NCI-H1436 (cell line): ENCODE data around the gene VAPA.

ENCODE experiments used
- DNase-seq: peaks from one replicate; lab custom pipeline; 2025; lab: John Stamatoyannopoulos, UW

Gene VAPA

GRCh38 chr18:10006311-10006893 lies 92.6 kb downstream of the VAPA start:
- DNase-seq, result peak; percentile 8

DNA sequence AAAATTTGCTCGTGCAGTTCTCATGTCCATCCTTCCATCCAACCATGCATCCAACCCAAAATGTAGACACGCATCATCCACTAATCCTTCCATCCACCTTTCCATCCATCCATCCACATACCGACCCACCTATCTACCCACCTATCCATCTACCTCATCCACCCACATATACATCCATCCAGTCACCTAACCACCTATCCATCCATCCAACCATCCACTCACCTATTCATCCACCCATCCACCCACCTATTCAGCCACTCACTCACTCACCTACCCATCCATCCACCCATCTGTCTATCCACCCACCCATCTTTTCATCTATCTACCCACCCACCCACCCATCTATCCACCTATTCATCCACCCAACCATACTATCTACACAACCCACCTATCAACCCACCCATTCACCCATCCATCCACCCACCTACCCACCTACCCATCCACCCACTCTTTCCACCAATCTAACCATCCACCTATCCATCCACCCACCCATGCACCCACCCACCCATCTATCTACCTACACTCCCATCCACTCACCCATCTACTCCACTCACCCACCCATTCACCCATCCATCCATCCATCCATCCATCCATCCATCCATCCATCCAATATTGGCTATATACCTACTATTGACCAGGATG lies 94.3 kb downstream of the VAPA start:
- no peak for DNase-seq
